Testis (tissue), 2 donors: ENCODE results near the gene GLS2.

Source experiments
- CTCF ChIP-seq, 3 experiments: fragments of 450-650 bp in 2 of 3; fragments of 200-600 bp in 1 of 3; sonication (generic) in 1 of 3; IDR thresholded peaks; one replicate each; pipeline ENCODE4 v1.5.1; 2016 to 2019; ENCODE audit warnings: antibody characterized with exemption in 3 of 3, mild to moderate bottlenecking in 2 of 3, moderate library complexity in 1 of 3
- POLR2A ChIP-seq: fragments of 450-650 bp; IDR thresholded peaks from one replicate; pipeline ENCODE4 v1.6.1; 2017; ENCODE audit warnings: antibody characterized with exemption, mild to moderate bottlenecking, moderate library complexity

- TF ChIP-seq CTCF (IDR thresholded peaks at IDR 0.05) (no peak), POLR2A (no peak)
Observed at GRCh38 chr12:56437430-56438176, 50.4 kb downstream of the GLS2 start.
